ENCODE data around the gene FAM120B.

DNA sequence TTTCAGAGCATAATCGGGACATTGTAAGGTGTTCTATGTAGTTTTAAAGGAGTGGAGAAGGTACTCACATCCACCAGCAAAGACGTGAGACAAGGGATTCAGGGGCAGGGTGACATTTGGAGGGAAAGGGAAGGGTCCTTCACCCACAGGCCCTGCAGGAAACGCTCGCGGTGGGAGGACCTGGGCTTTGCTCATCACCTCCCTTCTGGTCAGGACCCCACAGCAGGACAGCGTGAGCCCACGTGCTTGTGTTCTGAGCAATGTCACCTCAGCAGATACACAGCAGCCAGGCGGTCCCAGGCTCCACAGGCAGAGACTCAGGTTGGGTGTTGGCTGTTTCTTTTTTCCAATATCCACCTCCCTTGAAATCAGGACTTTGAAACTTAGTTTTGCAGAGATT, 43.1 kb upstream of the FAM120B start:
- TF ChIP-seq CTCF (IDR thresholded peaks at IDR 0.05 in 4 of 5, conservative IDR thresholded peaks at IDR 0.05 in 1 of 5) = no peak
- no peak for TF ChIP-seq POLR2A (IDR thresholded peaks at IDR 0.05)

Data from gastrocnemius medialis (tissue), 4 donors.